Sigmoid colon (tissue), 7 donors: ENCODE measurements around the gene PGPEP1. TPM values are rescaled to one million over a fixed set of nuclear protein-coding genes. Genes with fewer than 3 reads are reported as not detected.
A peak's percentile ranks its signal among the peaks of the same experiment; 100 is the strongest.

Experiments used
- DNase-seq: peaks from one replicate; pipeline ENCODE4 v3.0.0-alpha.2; 2019
- H3K27ac ChIP-seq, 4 donors: fragments of 200-600 bp; sonication (generic); one replicate each; pipeline ENCODE4 v1.5.1; 2016 to 2019; ENCODE audit warnings: mild to moderate bottlenecking in 1 of 4
- H3K27me3 ChIP-seq, 3 donors: fragments of 200-600 bp; sonication (generic); one replicate each; pipeline ENCODE4 v1.5.1; 2019; ENCODE audit warnings: mild to moderate bottlenecking in 1 of 3
- H3K36me3 ChIP-seq, 4 donors: fragments of 200-600 bp; sonication (generic); one replicate each; pipeline ENCODE4 v1.5.1; 2016 to 2019
- H3K4me1 ChIP-seq, 4 donors: fragments of 200-600 bp; sonication (generic); one replicate each; pipeline ENCODE4 v1.5.1; 2017 to 2019
- H3K4me3 ChIP-seq, 4 donors: fragments of 200-600 bp; sonication (generic); one replicate each; pipeline ENCODE4 v1.5.1; 2017 to 2019; ENCODE audit warnings: mild to moderate bottlenecking in 2 of 4, moderate library complexity in 1 of 4
- H3K9me3 ChIP-seq, 4 donors: fragments of 200-600 bp in 3 of 4; sonication (generic) in 3 of 4; one replicate each; pipeline versions ENCODE4 v1.5.1 to v1.6.1; 2013 to 2019
- EP300 ChIP-seq, 4 donors: sonication (generic); formaldehyde crosslinking; IDR thresholded peaks; one replicate each; pipeline ENCODE4 v1.6.1; 2017; ENCODE audit warnings: antibody characterized with exemption in 4 of 4
- POLR2A ChIP-seq, 2 donors: fragments of 450-650 bp; IDR thresholded peaks; one replicate each; pipeline ENCODE4 v1.6.1; 2016; ENCODE audit warnings: antibody characterized with exemption in 2 of 2, mild to moderate bottlenecking in 2 of 2, moderate library complexity in 2 of 2
- POLR2AphosphoS5 ChIP-seq, 4 donors: sonication (generic); formaldehyde crosslinking; IDR thresholded peaks; one replicate each; pipeline ENCODE4 v1.6.1; 2017; ENCODE audit warnings: antibody characterized with exemption in 4 of 4
- WGBS, 2 donors: extraction: QIAGEN DNeasy Blood & Tissue Kit; methylation state at CpG; one replicate each; pipeline ENCODE4 v1.1.7; 2013; 5-methylcytosine and 5-hydroxymethylcytosine counted together
- intact Hi-C: fragments of 100-400 bp; cut with DNase I; formaldehyde crosslinking; loops from one replicate; pipeline ENCODE4 v1.15.1; 2023
- polyA plus RNA-seq, 3 donors: library from polyadenylated mRNA; stranded (reverse); fragments of 200-250 nt; gene quantifications; one replicate each; pipeline ENCODE4 v1.2.3, GENCODE V29; 2013
- total RNA-seq, 4 donors: library from RNA; depleted of rRNA; stranded (reverse); fragments of >200 nt; gene quantifications; one replicate each; pipeline ENCODE4 v1.1.0, GENCODE V29; 2016
- TF ChIP-seq, protein P1 (sequence below), 4 experiments: fragments of 450-650 bp in 3 of 4; fragments of 200-600 bp in 1 of 4; IDR thresholded peaks; one replicate each; pipeline ENCODE4 v1.5.1; 2016 to 2019; ENCODE audit warnings: antibody characterized with exemption in 4 of 4, mild to moderate bottlenecking in 3 of 4, moderate library complexity in 2 of 4
- donor health status: healthy with polysubstance abuse.
- donor health status: Bipolar disorder and iron deficiency.
- donor health status: healthy.

Gene PGPEP1
- total and polyA plus RNA-seq, 7 donors, result 14.4 to 36.9 (median 16.9) TPM

DNA sequence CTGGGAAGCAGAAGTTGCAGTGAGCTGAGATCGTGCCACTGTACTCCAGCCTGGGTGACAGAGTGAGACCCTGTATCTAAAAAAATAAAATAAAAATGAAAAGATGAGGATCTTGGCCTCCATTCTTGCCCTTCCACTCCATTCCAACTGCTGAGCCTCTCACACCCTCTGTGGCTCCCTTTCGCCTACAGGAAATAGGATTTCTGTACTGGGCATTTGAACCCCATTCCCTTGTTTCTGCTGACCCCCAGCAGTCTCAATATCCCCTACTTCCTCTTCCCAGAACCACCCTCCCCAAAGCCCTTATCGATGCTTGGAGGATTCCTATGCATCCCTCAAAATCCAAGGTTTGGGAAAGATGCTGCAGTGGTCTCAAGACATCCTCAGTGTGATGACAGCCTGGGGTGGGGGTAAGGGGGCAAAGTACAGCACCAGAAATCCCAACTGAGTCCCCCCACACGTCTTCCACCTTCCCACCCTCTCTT, 33.1 kb downstream of the PGPEP1 start:
- Histone ChIP-seq H3K27me3 (no peaks in the 10 kb centered on the region), H3K36me3 (no peaks in the 10 kb centered on the region), H3K4me1 (peaks cover 0 to 18% (median 15%) of the 10 kb centered on the region in 4 donors), H3K4me3 (no peak overlapping the region), H3K9me3 (no peaks in the 10 kb centered on the region), H3K27ac (peak overlapping the region; percentile 60 to 71 (median 68))
- WGBS, 2 donors, result 55% methylated on average over 4 of the region's 4 CpGs
- intact Hi-C loops, result no loop called here
- TF ChIP-seq, protein P1, sequence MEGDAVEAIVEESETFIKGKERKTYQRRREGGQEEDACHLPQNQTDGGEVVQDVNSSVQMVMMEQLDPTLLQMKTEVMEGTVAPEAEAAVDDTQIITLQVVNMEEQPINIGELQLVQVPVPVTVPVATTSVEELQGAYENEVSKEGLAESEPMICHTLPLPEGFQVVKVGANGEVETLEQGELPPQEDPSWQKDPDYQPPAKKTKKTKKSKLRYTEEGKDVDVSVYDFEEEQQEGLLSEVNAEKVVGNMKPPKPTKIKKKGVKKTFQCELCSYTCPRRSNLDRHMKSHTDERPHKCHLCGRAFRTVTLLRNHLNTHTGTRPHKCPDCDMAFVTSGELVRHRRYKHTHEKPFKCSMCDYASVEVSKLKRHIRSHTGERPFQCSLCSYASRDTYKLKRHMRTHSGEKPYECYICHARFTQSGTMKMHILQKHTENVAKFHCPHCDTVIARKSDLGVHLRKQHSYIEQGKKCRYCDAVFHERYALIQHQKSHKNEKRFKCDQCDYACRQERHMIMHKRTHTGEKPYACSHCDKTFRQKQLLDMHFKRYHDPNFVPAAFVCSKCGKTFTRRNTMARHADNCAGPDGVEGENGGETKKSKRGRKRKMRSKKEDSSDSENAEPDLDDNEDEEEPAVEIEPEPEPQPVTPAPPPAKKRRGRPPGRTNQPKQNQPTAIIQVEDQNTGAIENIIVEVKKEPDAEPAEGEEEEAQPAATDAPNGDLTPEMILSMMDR (IDR thresholded peaks at IDR 0.05), result no peak
- TF ChIP-seq POLR2A (IDR thresholded peaks at IDR 0.05) (no peak), POLR2AphosphoS5 (IDR thresholded peaks at IDR 0.05) (no peak), EP300 (IDR thresholded peaks at IDR 0.05) (no peak)
- no peak for DNase-seq

DNA sequence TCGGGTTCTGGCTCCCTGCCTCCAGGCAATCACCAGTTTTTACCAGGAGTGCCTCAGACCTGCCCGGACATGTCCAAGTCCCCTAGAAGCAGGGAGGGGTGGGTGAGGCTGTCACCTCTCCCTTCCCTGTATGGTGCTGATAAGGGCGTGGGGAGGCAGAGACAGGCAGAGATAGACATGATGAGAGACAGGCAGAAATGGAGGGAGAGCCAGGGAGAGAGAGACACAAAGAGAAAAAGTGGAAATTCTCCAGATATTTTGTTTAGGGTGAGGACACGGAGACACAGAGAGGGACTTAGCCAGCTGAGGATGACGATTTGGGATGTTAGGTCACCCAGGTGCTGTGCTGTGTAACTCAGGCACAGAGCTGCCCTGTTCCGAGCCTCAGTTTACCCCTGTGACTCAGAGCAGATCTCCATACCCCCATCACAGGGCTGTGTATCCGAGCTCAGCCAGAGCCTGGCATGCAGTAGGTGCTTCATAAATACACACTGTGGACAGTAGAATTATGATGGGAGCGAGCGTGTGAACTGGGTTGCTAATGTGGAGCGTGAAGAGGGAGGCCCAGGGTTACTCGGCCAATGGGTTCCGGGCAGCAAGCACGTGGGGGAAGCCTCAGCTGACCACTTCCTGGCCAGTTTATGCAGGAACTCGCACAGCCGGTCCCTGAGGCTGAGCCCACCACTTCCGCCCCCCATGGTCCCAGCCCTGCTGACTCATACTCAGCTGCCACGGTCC, 33.7 kb downstream of the PGPEP1 start:
- intact Hi-C loops, result no loop called here
- H3K4me3 ChIP-seq, result peak overlapping the region in 1 of 4 donors; percentile 4
- WGBS, 2 donors, result 19 to 23% methylated on average over 17 of the region's 17 CpGs

DNA sequence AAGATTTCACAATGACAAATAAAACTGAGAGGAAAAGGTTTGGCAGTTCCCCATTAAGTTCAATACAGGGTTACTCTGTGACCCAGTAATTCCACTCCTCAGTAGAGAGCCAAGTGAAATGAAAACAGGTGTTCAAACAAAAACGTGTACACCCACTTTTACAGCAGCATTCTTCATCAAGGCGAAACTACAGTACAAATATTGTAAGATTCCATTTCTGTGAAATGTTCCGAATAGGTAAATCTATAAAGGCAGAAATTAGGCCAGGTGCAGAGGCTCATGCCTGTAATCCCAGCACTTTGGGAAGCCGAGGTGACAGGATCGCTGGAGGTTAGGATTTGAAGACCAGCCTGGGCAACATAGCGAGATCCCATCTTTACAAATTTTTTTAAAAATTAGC, 36.6 kb downstream of the PGPEP1 start:
- Histone ChIP-seq H3K36me3 (no peaks in the 10 kb centered on the region), H3K27ac (peak overlapping the region in 1 of 4 donors; percentile 77), H3K4me1 (peaks cover 0 to 34% (median 24%) of the 10 kb centered on the region in 4 donors), H3K9me3 (no peaks in the 10 kb centered on the region), H3K27me3 (no peaks in the 10 kb centered on the region), H3K4me3 (no peak overlapping the region)
- DNase-seq, result no peak
- 18 to 61% methylated on average over 6 of the region's 6 CpGs for WGBS, 2 donors
- intact Hi-C loops, result no loop called here
- TF ChIP-seq POLR2AphosphoS5 (IDR thresholded peaks at IDR 0.05), result no peak

More for the DNA sequence above, 33.7 kb downstream of the PGPEP1 start:
- Histone ChIP-seq H3K36me3 (no peaks in the 10 kb centered on the region), H3K9me3 (no peaks in the 10 kb centered on the region), H3K27me3 (no peaks in the 10 kb centered on the region), H3K4me1 (peaks cover 0 to 18% (median 15%) of the 10 kb centered on the region in 4 donors), H3K27ac (peak overlapping the region; percentile 60 to 71 (median 68))
- TF ChIP-seq POLR2A (IDR thresholded peaks at IDR 0.05), result no peak
- TF ChIP-seq EP300 (IDR thresholded peaks at IDR 0.05), result peak in 2 of 4 donors; percentile 46 to 84
- peak; percentile 18 to 88 (median 52) for TF ChIP-seq POLR2AphosphoS5 (IDR thresholded peaks at IDR 0.05)
- TF ChIP-seq, protein P1 (IDR thresholded peaks at IDR 0.05), result no peak
- DNase-seq, result peak; percentile 97

DNA sequence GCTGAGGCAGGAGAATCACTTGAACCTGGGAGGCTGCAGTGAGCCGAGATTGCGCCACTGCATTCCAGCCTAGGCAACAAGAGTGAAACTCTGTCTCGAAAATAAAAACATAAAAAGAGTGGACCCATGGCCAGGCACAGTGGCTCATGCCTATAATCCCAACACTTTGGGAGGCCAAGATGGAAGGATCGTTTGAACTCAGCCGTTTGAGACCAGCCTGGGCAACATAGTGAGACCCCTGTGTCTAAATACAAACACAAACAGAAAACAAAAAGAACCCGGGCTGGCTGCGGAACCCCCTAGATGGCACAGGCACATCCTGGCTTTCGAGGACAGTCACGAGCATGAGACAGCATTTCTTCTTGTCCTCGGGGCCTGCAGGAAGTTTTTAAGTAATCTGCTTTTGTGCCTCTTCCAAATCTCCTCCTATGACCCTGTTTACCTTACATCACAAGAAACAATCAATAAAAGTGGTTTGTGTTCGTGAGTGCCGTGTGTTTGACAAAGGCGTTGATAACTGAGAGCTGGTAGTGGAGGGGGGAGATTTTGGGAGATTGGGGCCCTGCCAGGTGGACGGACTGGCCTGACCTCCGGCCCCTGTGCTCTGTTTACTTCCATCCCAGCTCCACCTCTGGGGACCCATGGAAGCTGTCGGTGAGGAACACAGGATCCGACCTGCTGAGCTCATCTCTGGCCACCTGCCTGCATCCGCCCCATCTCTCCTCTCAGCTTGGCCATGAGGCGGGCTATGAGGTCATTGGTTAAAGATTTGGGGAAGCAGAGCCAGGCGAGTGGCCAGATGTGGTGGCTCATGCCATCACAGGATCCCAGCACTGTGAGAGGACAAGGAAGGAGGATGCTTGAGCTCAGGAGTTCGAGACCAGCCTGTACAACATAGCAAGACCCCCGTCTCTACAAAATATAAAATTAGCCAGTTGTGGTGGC, 39.7 kb downstream of the PGPEP1 start:
- DNase-seq, result peak; percentile 98
- peaks cover 0 to 17% (median 8%) of the 10 kb centered on the region in 4 donors for H3K4me1 ChIP-seq
- WGBS, 2 donors, result 10 to 44% methylated on average over 22 of the region's 22 CpGs

More for the DNA sequence above, 39.7 kb downstream of the PGPEP1 start:
- Histone ChIP-seq H3K9me3 (no peaks in the 10 kb centered on the region), H3K4me3 (no peak overlapping the region), H3K36me3 (no peaks in the 10 kb centered on the region), H3K27me3 (peaks cover 0 to 21% (median 6%) of the 10 kb centered on the region in 3 donors), H3K27ac (peak overlapping the region; percentile 50 to 77 (median 64))
- TF ChIP-seq POLR2AphosphoS5 (IDR thresholded peaks at IDR 0.05) (peak in 3 of 4 donors; percentile 33 to 60 (median 33)), POLR2A (IDR thresholded peaks at IDR 0.05) (no peak), EP300 (IDR thresholded peaks at IDR 0.05) (peak in 1 of 4 donors; percentile 49)
- TF ChIP-seq, protein P1 (IDR thresholded peaks at IDR 0.05), result no peak
- intact Hi-C loops, result no loop called here
